H1 (cell line): ENCODE results near the gene SLFN14. TPM values are rescaled to one million over a fixed set of nuclear protein-coding genes. Genes with fewer than 3 reads are reported as not detected.

Experiments
- CTCF ChIA-PET: fragments of 300-600 bp; sonication (Branson Sonifier 250); formaldehyde crosslinking; loops from one replicate; lab custom pipeline; 2021; ENCODE audit not compliant: partially characterized antibody; lab: Charles Lee
- POLR2A ChIA-PET: fragments of 300-600 bp; sonication (Branson Sonifier 250); formaldehyde crosslinking; loops from one replicate; lab custom pipeline; 2021; ENCODE audit warnings: inconsistent platforms; ENCODE audit not compliant: partially characterized antibody; lab: Charles Lee
- DNase-seq, 2 experiments: peaks; one replicate each; pipeline versions ENCODE4 v3.0.0 to v3.0.0-alpha.2; 2010 to 2022; ENCODE audit warnings: low spot score in 2 of 2, low read depth in 1 of 2, mixed read lengths in 1 of 2
- FAIRE-seq: peaks from 2 replicates; lab custom pipeline; 2011; peaks lifted over from hg19 to GRCh38; lab: Jason Lieb, UNC
- H2AFZ ChIP-seq: 2 replicates; pipeline ENCODE4 v1.8.1; 2012; ENCODE audit warnings: low read length, inconsistent platforms
- H2AK5ac ChIP-seq: 2 replicates; pipeline ENCODE4 v1.6.1; 2013; ENCODE audit warnings: low read depth, low read length
- H2BK120ac ChIP-seq: replicated peaks from 2 replicates; pipeline ENCODE3; 2013; ENCODE audit warnings: low read depth, low read length, inconsistent platforms
- H2BK12ac ChIP-seq: 2 replicates; pipeline ENCODE4 v1.6.1; 2013; ENCODE audit warnings: low read depth, low read length
- H2BK15ac ChIP-seq: 2 replicates; pipeline ENCODE4 v1.6.1; 2013; ENCODE audit warnings: low read length
- H2BK20ac ChIP-seq: 2 replicates; pipeline ENCODE4 v1.6.1; 2013; ENCODE audit warnings: low read length
- H2BK5ac ChIP-seq: 2 replicates; pipeline ENCODE4 v1.6.1; 2013; ENCODE audit warnings: low read depth, low read length
- H3K14ac ChIP-seq: 2 replicates; pipeline ENCODE4 v1.6.1; 2013; ENCODE audit warnings: inconsistent platforms; ENCODE audit not compliant: insufficient read length
- H3K18ac ChIP-seq: 2 replicates; pipeline ENCODE4 v1.6.1; 2013; ENCODE audit warnings: low read length; ENCODE audit errors: extremely low read depth
- H3K23ac ChIP-seq: 2 replicates; pipeline ENCODE4 v1.6.1; 2013; ENCODE audit warnings: inconsistent platforms; ENCODE audit not compliant: insufficient read length
- H3K23me2 ChIP-seq: 2 replicates; pipeline ENCODE4 v1.6.1; 2013; ENCODE audit warnings: low read depth, low read length
- H3K27ac ChIP-seq: 2 replicates; pipeline ENCODE4 v1.6.1; 2011; ENCODE audit warnings: low read depth, low read length, inconsistent platforms
- H3K27me3 ChIP-seq, 4 experiments: replicated peaks in 1 of 4; 1 replicate in 1 of 4; 2 replicates in 3 of 4; pipeline versions ENCODE4 v1.6.1 to v1.8.1; 2011 to 2013; ENCODE audit warnings: low read length in 3 of 4, mild to moderate bottlenecking in 3 of 4, inconsistent platforms in 2 of 4, mixed read lengths in 2 of 4, moderate library complexity in 1 of 4; ENCODE audit not compliant: control insufficient read depth in 3 of 4, insufficient read depth in 3 of 4; ENCODE audit errors: extremely low read depth in 1 of 4
- H3K36me3 ChIP-seq, 4 experiments: 2 replicates each; pipeline versions ENCODE4 v1.6.1 to v1.8.1; 2011 to 2013; ENCODE audit warnings: mild to moderate bottlenecking in 4 of 4, low read length in 3 of 4, moderate library complexity in 2 of 4, control low read depth in 1 of 4, inconsistent platforms in 1 of 4; ENCODE audit not compliant: insufficient read depth in 4 of 4, control insufficient read depth in 2 of 4
- H3K4ac ChIP-seq: replicated peaks from 2 replicates; pipeline ENCODE3; 2013; ENCODE audit warnings: low read length, low read depth, mixed read lengths, inconsistent platforms; ENCODE audit not compliant: insufficient read length
- H3K4me1 ChIP-seq, 4 experiments: replicated peaks in 1 of 4; 1 replicate in 1 of 4; 2 replicates in 3 of 4; pipeline versions ENCODE4 v1.6.1 to v1.8.1; 2011 to 2013; ENCODE audit warnings: low read length in 3 of 4, inconsistent platforms in 2 of 4, mixed read lengths in 1 of 4; ENCODE audit not compliant: insufficient read depth in 4 of 4, control insufficient read depth in 3 of 4
- H3K4me2 ChIP-seq, 2 experiments: 2 replicates each; pipeline versions ENCODE4 v1.6.1 to v1.8.1; 2011 to 2013; ENCODE audit warnings: low read depth in 2 of 2, low read length in 2 of 2, control low read depth in 1 of 2, inconsistent platforms in 1 of 2, mild to moderate bottlenecking in 1 of 2; ENCODE audit not compliant: insufficient read depth in 1 of 2
- H3K4me3 ChIP-seq, 4 experiments: fragments of 200-600, 300-600 bp in 1 of 4; sonication (generic), shearing (Covaris generic), sonication (Bioruptor Twin) in 1 of 4; 2 replicates each; pipeline versions ENCODE4 v1.5.1 to v1.8.1; 2011 to 2016; ENCODE audit warnings: low read length in 4 of 4, low read depth in 3 of 4, control low read depth in 2 of 4, inconsistent platforms in 2 of 4, mild to moderate bottlenecking in 2 of 4, mixed read lengths in 1 of 4, moderate library complexity in 1 of 4; ENCODE audit not compliant: insufficient read depth in 2 of 4; ENCODE audit errors: extremely low read depth in 1 of 4
- H3K56ac ChIP-seq: replicated peaks from 2 replicates; pipeline ENCODE3; 2013; ENCODE audit warnings: low read depth, mild to moderate bottlenecking, mixed read lengths, low read length, inconsistent platforms; ENCODE audit not compliant: insufficient read length
- H3K79me1 ChIP-seq: 2 replicates; pipeline ENCODE4 v1.6.1; 2013; ENCODE audit warnings: low read depth, low read length, control low read depth
- H3K79me2 ChIP-seq, 2 experiments: 2 replicates each; pipeline versions ENCODE4 v1.6.1 to v1.8.1; 2012 to 2013; ENCODE audit warnings: low read length in 2 of 2, mild to moderate bottlenecking in 2 of 2, inconsistent platforms in 1 of 2; ENCODE audit not compliant: insufficient read depth in 2 of 2, control insufficient read depth in 1 of 2
- H3K9ac ChIP-seq, 4 experiments: replicated peaks in 1 of 4; 1 replicate in 1 of 4; 2 replicates in 3 of 4; pipeline versions ENCODE4 v1.6.1 to v1.8.1; 2011 to 2013; ENCODE audit warnings: low read depth in 3 of 4, low read length in 3 of 4, control low read depth in 2 of 4, mild to moderate bottlenecking in 2 of 4, moderate library complexity in 2 of 4, inconsistent platforms in 1 of 4; ENCODE audit errors: extremely low read depth in 1 of 4
- H3K9me3 ChIP-seq, 2 experiments: 2 replicates each; pipeline versions ENCODE4 v1.6.1 to v1.8.1; 2012 to 2013; ENCODE audit warnings: mild to moderate bottlenecking in 2 of 2, moderate library complexity in 2 of 2, control low read depth in 1 of 2, inconsistent platforms in 1 of 2, low read depth in 1 of 2, low read length in 1 of 2, mixed read lengths in 1 of 2; ENCODE audit not compliant: insufficient read depth in 2 of 2
- H4K20me1 ChIP-seq, 2 experiments: replicated peaks in 1 of 2; 2 replicates each; pipeline versions ENCODE3 to v1.8.1; 2011 to 2013; ENCODE audit warnings: inconsistent platforms in 2 of 2, low read length in 2 of 2, mild to moderate bottlenecking in 1 of 2; ENCODE audit not compliant: insufficient read depth in 2 of 2, control insufficient read depth in 1 of 2
- H4K5ac ChIP-seq: 2 replicates; pipeline ENCODE4 v1.6.1; 2013; ENCODE audit warnings: low read length, low read depth, mixed read lengths, inconsistent platforms; ENCODE audit not compliant: insufficient read length
- H4K8ac ChIP-seq: 2 replicates; pipeline ENCODE4 v1.8.0; 2013; ENCODE audit warnings: mild to moderate bottlenecking, moderate library complexity, low read length, inconsistent platforms; ENCODE audit not compliant: insufficient read depth; ENCODE audit errors: extremely low read depth
- H4K91ac ChIP-seq: replicated peaks from 2 replicates; pipeline ENCODE3; 2013; ENCODE audit warnings: low read length, mixed read lengths, inconsistent platforms; ENCODE audit not compliant: insufficient read length
- HDAC2 ChIP-seq, 2 experiments: fragments of 300-600 bp in 1 of 2; sonication (generic) in 1 of 2; IDR thresholded peaks; 2 replicates each; pipeline ENCODE4 v1.6.1; 2011 to 2012; ENCODE audit warnings: low read depth in 2 of 2, low read length in 2 of 2, mild to moderate bottlenecking in 2 of 2, moderate library complexity in 2 of 2, borderline replicate concordance in 1 of 2, inconsistent platforms in 1 of 2
- HDAC6 ChIP-seq: IDR thresholded peaks from one replicate; pipeline ENCODE4 v1.7.1; 2012; ENCODE audit warnings: low read depth, mild to moderate bottlenecking, inconsistent platforms, low read length, moderate library complexity
- KDM4A ChIP-seq: IDR thresholded peaks from one replicate; pipeline ENCODE4 v1.7.1; 2012; ENCODE audit warnings: low read depth, mild to moderate bottlenecking, moderate library complexity, low read length, inconsistent platforms; ENCODE audit not compliant: severe bottlenecking
- KDM5A ChIP-seq: fragments of 200-600 bp; IDR thresholded peaks from 2 replicates; pipeline ENCODE4 v1.7.1; 2012; ENCODE audit warnings: mild to moderate bottlenecking, low read length, inconsistent platforms, mixed read lengths
- RNF2 ChIP-seq: fragments of 200-900, 300-1000 bp; sonication (generic); IDR thresholded peaks from 2 replicates; pipeline ENCODE4 v1.7.1; 2016; ENCODE audit warnings: borderline replicate concordance, low read depth, mild to moderate bottlenecking, antibody characterized with exemption, low read length; ENCODE audit not compliant: poor library complexity, severe bottlenecking; ENCODE audit errors: missing control alignments
- SRF ChIP-seq: IDR thresholded peaks from 2 replicates; pipeline ENCODE4 v1.6.1; 2011; ENCODE audit warnings: mild to moderate bottlenecking, low read depth, low read length, moderate library complexity
- TAF7 ChIP-seq: optimal IDR thresholded peaks from 2 replicates; pipeline ENCODE3; 2011; ENCODE audit warnings: low read depth, mild to moderate bottlenecking, inconsistent platforms, low read length, moderate library complexity, borderline replicate concordance
- WGBS, 2 experiments: shearing (Covaris generic) in 1 of 2; methylation state at CpG; one replicate each; pipeline versions ENCODE4 v1.1.6 to v1.1.7; 2013 to 2015; ENCODE audit warnings: low lambda C conversion rate in 2 of 2, mixed read lengths in 2 of 2, inconsistent platforms in 1 of 2, low coverage in 1 of 2, missing lambda C conversion rate in 1 of 2; ENCODE audit not compliant: insufficient replicate concordance in 2 of 2, insufficient coverage in 1 of 2, insufficient read length in 1 of 2; ENCODE audit errors: extremely low coverage in 1 of 2, missing lambda C conversion rate in 1 of 2; 5-methylcytosine and 5-hydroxymethylcytosine counted together
- polyA plus RNA-seq, 7 experiments: library from polyadenylated mRNA; depleted of rRNA in 3 of 7; stranded (reverse) in 5 of 7; unstranded in 2 of 7; fragments of >200 nt in 5 of 7; fragments of 200-250 nt in 2 of 7; gene quantifications; 1 replicate in 5 of 7; 2 replicates in 1 of 7; 4 replicates in 1 of 7; pipeline versions ENCODE4 v1.2.1 to v1.2.3, GENCODE V29; 2011 to 2013; ENCODE audit warnings: missing spikeins in 2 of 7, mixed read lengths in 2 of 7
- total RNA-seq: library from RNA; stranded (reverse); fragmentation: NEBNext Ultra II Directional; extraction: Animal tissue kit (Norgen Biotek cat#: 25700); gene quantifications from 2 replicates; pipeline ENCODE4 v1.2.1, GENCODE V29; 2021

SLFN14 gene
- total and polyA plus RNA-seq, 2 of the 8 experiments (the other 6 are each of a cell fraction or from before 2014, with no cell fraction given): 0.03 TPM; not detected in 1

DNA sequence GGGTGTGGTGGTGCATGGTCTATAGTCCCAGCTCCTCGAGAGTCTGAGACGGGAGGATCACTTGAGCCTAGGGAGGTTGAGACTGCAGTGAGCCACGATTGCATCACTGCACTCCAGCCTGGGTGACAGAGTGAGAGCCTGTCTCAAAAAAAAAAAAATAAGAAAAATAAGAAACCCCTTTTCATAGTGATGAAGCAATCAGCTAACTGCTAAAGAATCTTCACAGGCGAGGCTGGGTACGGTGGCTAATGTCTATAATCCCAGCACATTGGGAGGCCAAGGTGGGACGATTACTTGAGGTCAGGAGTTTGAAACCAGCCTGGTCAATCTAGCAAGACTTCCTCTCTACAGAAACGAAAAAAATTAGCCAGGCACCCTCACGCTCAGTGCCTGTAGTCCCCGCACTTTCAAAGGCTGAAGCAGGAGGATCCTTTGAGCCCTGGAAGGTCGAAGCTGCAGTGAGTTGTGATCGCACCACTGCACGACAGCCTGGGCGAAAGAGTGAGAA lies 23.9 kb downstream of the SLFN14 start:
- H4K20me1 ChIP-seq: no peaks in the 10 kb centered on the region
- TF ChIP-seq TAF7 (no peak), KDM4A (no peak), SRF (no peak), KDM5A (no peak), HDAC2 (IDR thresholded peaks at IDR 0.05; ENCODE audit: borderline replicate concordance in 1 of 2, low read depth in 2 of 2, low read length in 2 of 2) (no peak), RNF2 (no peak), HDAC6 (no peak)
- H2AFZ ChIP-seq: no peak overlapping the region
- H3K27me3 ChIP-seq: no peaks in the 10 kb centered on the region
- H3K18ac ChIP-seq: no peak overlapping the region
- H3K4ac ChIP-seq: no peak overlapping the region
- H3K4me3 ChIP-seq: no peak overlapping the region
- CTCF ChIA-PET: interaction anchor here (0.8 to 5.1 kb wide), 9 partner anchors 12 to 395 kb away, joined by 3 to 54 read pairs (median 3); partner anchors contain the start of gene NLE1
- no peak overlapping the region for H3K9ac ChIP-seq
- POLR2A ChIA-PET: interaction anchor here (1.0 to 1.2 kb wide), 2 partner anchors 40 to 395 kb away, joined by 3 read pairs; no protein-coding TSS in a partner anchor
- H3K9me3 ChIP-seq: no peaks in the 10 kb centered on the region
- H2AK5ac ChIP-seq: no peak overlapping the region
- no peaks in the 10 kb centered on the region for H3K79me2 ChIP-seq
- no peak overlapping the region for H3K23ac ChIP-seq
- no peak overlapping the region for H2BK12ac ChIP-seq
- 89% methylated on average over 13 of the region's 13 CpGs; no CpG with 5 or more reads in 1 of the 2 experiments for WGBS, 2 experiments
- no peak overlapping the region for H4K5ac ChIP-seq
- no peaks in the 10 kb centered on the region for H3K23me2 ChIP-seq
- H2BK15ac ChIP-seq: no peak overlapping the region
- no peak overlapping the region for H3K14ac ChIP-seq
- no peak overlapping the region for H4K91ac ChIP-seq
- DNase-seq: no peak
- H2BK120ac ChIP-seq: no peak overlapping the region
- no peak overlapping the region for H2BK20ac ChIP-seq
- H3K56ac ChIP-seq: no peak overlapping the region
- FAIRE-seq: no peak
- no peak overlapping the region for H2BK5ac ChIP-seq
- H3K36me3 ChIP-seq: no peaks in the 10 kb centered on the region
- H3K4me1 ChIP-seq: no peaks in the 10 kb centered on the region
- H3K27ac ChIP-seq: no peak overlapping the region
- no peak overlapping the region for H3K4me2 ChIP-seq
- no peak overlapping the region for H4K8ac ChIP-seq
- H3K79me1 ChIP-seq: no peaks in the 10 kb centered on the region
